ENCODE data around the gene GRK1.

GRK1 gene

GRCh38 chr13:113763254-113763653, 96.2 kb downstream of the GRK1 start:
- DNase-seq = no peak

GRCh38 chr13:113763961-113764792, 97.2 kb downstream of the GRK1 start:
- no peak for DNase-seq

- no peak for DNase-seq
Observed at GRCh38 chr13:113764793-113765563, 98.0 kb downstream of the GRK1 start.

- DNase-seq = no peak
Observed at GRCh38 chr13:113765564-113765910, 98.5 kb downstream of the GRK1 start.

GRCh38 chr13:113766035-113766800, 99.2 kb downstream of the GRK1 start:
- no peak for DNase-seq

- no peak for DNase-seq
Observed at GRCh38 chr13:113767366-113767765, 100.3 kb downstream of the GRK1 start.

GRCh38 chr13:113768018-113768905, 101.2 kb downstream of the GRK1 start:
- no peak for DNase-seq

- DNase-seq = no peak
Observed at GRCh38 chr13:113769106-113769505, 102.1 kb downstream of the GRK1 start.

- no peak for DNase-seq
Observed at GRCh38 chr13:113769881-113770280, 102.9 kb downstream of the GRK1 start.

- no peak for DNase-seq
Observed at GRCh38 chr13:113770441-113770840, 103.4 kb downstream of the GRK1 start.

- no peak for DNase-seq
Observed at GRCh38 chr13:113770937-113771336, 103.9 kb downstream of the GRK1 start.

- DNase-seq = no peak
Observed at GRCh38 chr13:113771709-113772331, 104.8 kb downstream of the GRK1 start.

- DNase-seq = no peak
Observed at GRCh38 chr13:113774177-113775107, 107.4 kb downstream of the GRK1 start.

GRCh38 chr13:113775451-113776145, 108.6 kb downstream of the GRK1 start:
- DNase-seq = no peak

- DNase-seq = no peak
Observed at GRCh38 chr13:113776231-113777125, 109.5 kb downstream of the GRK1 start.

GRCh38 chr13:113777311-113778260, 110.6 kb downstream of the GRK1 start:
- DNase-seq = no peak

GRCh38 chr13:113781571-113781970, 114.6 kb downstream of the GRK1 start:
- DNase-seq = no peak

- no peak for DNase-seq
Observed at GRCh38 chr13:113782472-113782871, 115.5 kb downstream of the GRK1 start.

All from NCI-H1436 (cell line).